Measurements from ENCODE around the gene C3AR1. TPM values are rescaled to one million over a fixed set of nuclear protein-coding genes. Genes with fewer than 3 reads are reported as not detected.

C3AR1 gene
- total RNA-seq, 2 experiments from 2014 or later: 0.94 to 0.97 TPM

DNA sequence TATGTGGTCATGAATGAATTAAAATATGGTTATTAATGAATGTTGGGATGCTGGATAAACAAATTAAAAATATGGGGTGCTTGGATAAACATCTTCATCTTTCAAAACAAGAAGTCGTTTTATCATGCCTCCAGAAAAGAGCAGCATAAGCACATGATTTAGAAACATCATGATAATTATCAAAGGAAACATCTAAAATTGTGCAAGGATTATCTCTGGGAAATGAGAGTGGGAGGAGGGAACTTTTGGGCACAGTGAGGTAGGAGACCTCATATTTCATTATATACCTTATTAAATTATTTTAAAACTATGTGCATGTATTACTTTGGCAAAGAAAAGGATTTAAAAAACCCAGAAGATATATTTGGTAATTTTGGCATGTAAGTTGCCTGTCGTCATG is 8.9 kb downstream of the C3AR1 start:
- ChIA-PET CTCF (interaction anchor here (4.6 to 4.8 kb wide), 2 partner anchors 12 to 20 kb away, joined by 18 to 27 read pairs; no protein-coding TSS in a partner anchor), POLR2A (interaction anchor here (0.6 kb wide), 1 partner anchor 55 kb away, joined by 5 read pairs; no protein-coding TSS in a partner anchor)
- Mint-ChIP-seq H3K27ac (no peak overlapping the region), H3K27me3 (no peaks in the 10 kb centered on the region), H3K4me1 (ENCODE audit: low read depth) (peaks cover 16% of the 10 kb centered on the region), H3K4me3 (no peak overlapping the region), H3K36me3 (peaks cover 10% of the 10 kb centered on the region), H3K9me3 (no peaks in the 10 kb centered on the region)
- no peak for DNase-seq
- intact Hi-C loops (cut with micrococcal nuclease): no loop called here

DNA sequence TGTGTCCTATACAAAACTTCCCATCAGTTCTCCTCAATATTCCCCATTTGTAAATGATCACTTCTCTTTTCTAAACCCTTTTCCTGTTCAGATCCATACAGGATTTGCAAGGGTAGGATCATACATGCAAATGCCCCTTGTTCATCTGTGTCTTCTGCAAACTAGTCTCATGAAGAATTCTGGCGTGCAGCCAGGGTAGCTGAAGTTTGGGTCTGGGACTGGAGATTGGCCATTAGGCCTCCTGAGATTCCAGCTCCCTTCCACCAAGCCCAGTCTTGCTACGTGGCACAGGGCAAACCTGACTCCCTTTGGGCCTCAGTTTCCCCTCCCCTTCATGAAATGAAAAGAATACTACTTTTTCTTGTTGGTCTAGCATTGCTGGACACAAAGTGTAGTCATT is 11.3 kb downstream of the C3AR1 start:
- Mint-ChIP-seq H3K4me1 (ENCODE audit: low read depth) (peaks cover 15% of the 10 kb centered on the region), H3K36me3 (peaks cover 10% of the 10 kb centered on the region), H3K9me3 (no peaks in the 10 kb centered on the region), H3K27me3 (no peaks in the 10 kb centered on the region), H3K27ac (no peak overlapping the region), H3K4me3 (no peak overlapping the region)
- POLR2A ChIA-PET: interaction anchor here (0.9 kb wide), 1 partner anchor 16 kb away, joined by 3 read pairs; no protein-coding TSS in a partner anchor
- DNase-seq: no peak
- intact Hi-C loops (cut with micrococcal nuclease): no loop called here
- CTCF ChIA-PET: interaction anchor here (0.8 to 4.8 kb wide), 3 partner anchors 9 to 23 kb away, joined by 3 to 27 read pairs (median 5); no protein-coding TSS in a partner anchor

DNA sequence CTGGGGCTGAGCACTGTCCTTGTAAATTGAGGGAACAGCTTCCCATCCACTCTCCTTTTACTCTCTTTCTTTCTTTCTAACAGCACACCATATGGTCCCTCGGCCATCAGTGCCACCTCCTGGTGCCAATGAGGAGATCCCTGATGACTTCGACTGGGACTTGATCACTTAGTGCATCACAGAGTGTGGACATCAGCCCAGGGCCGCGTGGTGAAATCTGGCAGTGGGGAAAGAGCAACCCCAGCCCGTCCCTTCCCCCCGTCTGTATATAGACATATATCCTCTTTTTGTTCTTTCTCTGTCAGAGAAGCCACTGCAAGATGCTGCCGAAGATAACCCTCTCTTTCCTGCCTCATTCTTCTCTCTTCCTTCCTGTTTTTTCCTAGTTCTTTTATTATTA is 13.5 kb downstream of the C3AR1 start:
- no peak for DNase-seq
- Mint-ChIP-seq H3K4me1 (ENCODE audit: low read depth) (peaks cover 20% of the 10 kb centered on the region), H3K27ac (no peak overlapping the region), H3K36me3 (peaks cover 24% of the 10 kb centered on the region), H3K4me3 (no peak overlapping the region), H3K9me3 (no peaks in the 10 kb centered on the region), H3K27me3 (no peaks in the 10 kb centered on the region)
- ChIA-PET CTCF (interaction anchor here (0.9 to 1.5 kb wide), 2 partner anchors 25 kb away, joined by 3 read pairs; no protein-coding TSS in a partner anchor), POLR2A (no interaction called here)
- intact Hi-C loops (cut with micrococcal nuclease): no loop called here

DNA sequence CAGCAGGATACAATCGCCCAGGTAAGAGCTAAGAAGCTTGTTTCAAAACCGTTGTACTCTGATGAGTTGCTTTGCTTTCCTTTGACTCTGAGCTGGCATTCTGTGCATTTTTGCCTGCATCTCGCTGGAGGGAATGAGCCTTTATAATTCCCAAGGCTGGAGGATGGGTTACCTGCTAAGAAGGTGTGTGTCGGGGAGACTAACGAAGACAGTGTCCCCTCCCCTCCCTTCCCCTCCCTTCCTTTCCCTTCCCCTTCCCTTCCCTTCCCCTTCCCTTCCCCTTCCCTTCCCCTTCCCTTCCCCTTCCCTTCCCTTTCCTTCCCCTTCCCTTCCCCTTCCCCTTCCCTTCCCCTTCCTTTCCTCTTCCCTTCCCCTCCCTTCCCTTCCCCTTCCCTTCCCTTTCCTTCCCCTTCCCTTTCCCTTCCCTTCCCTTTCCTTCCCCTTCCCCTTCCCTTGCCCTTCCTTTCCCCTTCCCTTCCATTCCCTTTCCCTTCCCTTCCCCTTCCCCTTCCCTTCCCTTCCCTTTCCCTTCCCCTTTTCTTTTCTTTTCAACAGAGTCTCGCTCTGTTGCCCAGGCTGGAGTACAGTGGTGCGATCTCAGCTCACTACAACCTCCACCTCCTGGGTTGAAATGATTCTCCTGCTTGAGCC is 15.4 kb downstream of the C3AR1 start:
- Mint-ChIP-seq H3K27me3 (no peaks in the 10 kb centered on the region), H3K4me1 (ENCODE audit: low read depth) (peaks cover 18% of the 10 kb centered on the region), H3K27ac (no peak overlapping the region), H3K36me3 (peaks cover 40% of the 10 kb centered on the region), H3K4me3 (no peak overlapping the region), H3K9me3 (no peaks in the 10 kb centered on the region)
- no peak for DNase-seq
- CTCF ChIA-PET: interaction anchor here (10.3 kb wide), 1 partner anchor 27 kb away, joined by 263 read pairs; no protein-coding TSS in a partner anchor
- intact Hi-C loops (cut with micrococcal nuclease): no loop called here
- POLR2A ChIA-PET: no interaction called here

- H3K9me3 Mint-ChIP-seq: no peaks in the 10 kb centered on the region
- DNase-seq: no peak
- intact Hi-C loops (cut with micrococcal nuclease): no loop called here
- H3K4me3 Mint-ChIP-seq: no peak overlapping the region
- peaks cover 43% of the 10 kb centered on the region for H3K36me3 Mint-ChIP-seq
- H3K4me1 Mint-ChIP-seq (ENCODE audit: low read depth): peaks cover 18% of the 10 kb centered on the region
- POLR2A ChIA-PET: no interaction called here
- H3K27me3 Mint-ChIP-seq: no peaks in the 10 kb centered on the region
- H3K27ac Mint-ChIP-seq: peak overlapping the region; percentile 24
- CTCF ChIA-PET: interaction anchor here (1.0 to 10.3 kb wide), 3 partner anchors 15 to 28 kb away, joined by 3 to 263 read pairs (median 3); partner anchors contain the start of gene FOXJ2
Measured at GRCh38 chr12:8048906-8049305, 17.3 kb downstream of the C3AR1 start.

GRCh38 chr12:8047842-8048241 is 18.3 kb downstream of the C3AR1 start:
- POLR2A ChIA-PET: no interaction called here
- Mint-ChIP-seq H3K4me1 (ENCODE audit: low read depth) (peaks cover 18% of the 10 kb centered on the region), H3K27me3 (no peaks in the 10 kb centered on the region), H3K9me3 (no peaks in the 10 kb centered on the region), H3K4me3 (no peak overlapping the region), H3K27ac (no peak overlapping the region), H3K36me3 (peaks cover 50% of the 10 kb centered on the region)
- intact Hi-C loops (cut with micrococcal nuclease): no loop called here
- no peak for DNase-seq
- CTCF ChIA-PET: interaction anchor here (1.1 to 10.3 kb wide), 2 partner anchors 14 to 30 kb away, joined by 3 to 263 read pairs; no protein-coding TSS in a partner anchor

DNA sequence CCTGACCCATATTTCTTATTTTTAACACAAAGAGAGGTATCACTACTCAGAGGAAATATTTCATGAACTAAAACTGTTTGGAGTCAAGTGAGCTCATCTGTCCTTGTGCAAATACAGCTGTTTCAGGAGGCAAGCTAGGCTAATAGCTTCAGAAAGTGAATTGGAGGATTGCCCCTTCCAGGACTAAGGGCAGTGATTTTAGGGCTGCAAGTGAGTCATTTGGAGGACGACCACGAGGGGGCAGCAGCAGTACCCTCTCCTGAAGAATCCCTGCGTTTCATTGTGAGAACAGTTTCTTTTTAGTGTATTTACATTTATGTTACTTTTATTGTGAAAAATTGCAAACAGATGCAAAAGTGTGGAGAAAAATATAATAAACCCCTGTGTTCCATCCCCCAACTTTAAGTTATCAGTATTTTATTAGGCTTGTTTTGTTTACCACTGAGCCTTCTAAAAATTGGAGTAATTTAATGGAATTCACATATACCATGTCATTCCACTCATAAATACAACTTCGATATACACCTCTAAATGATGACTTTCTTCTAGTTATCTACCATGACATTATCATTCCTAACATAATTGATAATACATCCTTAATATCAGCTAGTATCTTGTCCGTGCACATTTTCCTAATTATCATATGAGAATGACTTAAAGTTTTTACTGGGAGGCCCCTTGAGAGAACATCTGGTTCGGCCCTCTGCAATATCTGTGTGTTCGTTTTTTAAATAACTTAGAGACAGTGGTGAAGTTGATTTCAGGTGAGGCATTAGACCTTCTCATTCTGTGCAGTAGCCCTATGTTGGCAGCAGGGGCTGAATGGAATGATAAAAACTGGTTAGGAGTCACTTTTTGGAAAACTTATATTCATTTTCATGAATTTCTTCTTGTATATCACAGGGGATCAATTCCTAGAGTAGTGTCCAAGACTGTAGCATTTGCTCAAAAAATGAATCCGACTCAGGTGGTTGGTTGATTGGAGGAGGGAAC is 19.9 kb downstream of the C3AR1 start:
- Mint-ChIP-seq H3K36me3 (peaks cover 50% of the 10 kb centered on the region), H3K4me1 (ENCODE audit: low read depth) (peaks cover 18% of the 10 kb centered on the region), H3K27me3 (no peaks in the 10 kb centered on the region), H3K4me3 (no peak overlapping the region), H3K27ac (peak overlapping the region; percentile 45), H3K9me3 (no peaks in the 10 kb centered on the region)
- intact Hi-C loops (cut with micrococcal nuclease): loop anchor here (1.0 kb wide), 3 partner anchors 20 to 36 kb away; partner anchors contain the start of genes C3AR1 and NECAP1
- CTCF ChIA-PET: interaction anchor here (0.6 to 10.3 kb wide), 22 partner anchors 8 to 403 kb away, joined by 3 to 263 read pairs (median 5); partner anchors contain the start of genes C3AR1 and FOXJ2
- DNase-seq: peak; percentile 88
- POLR2A ChIA-PET: no interaction called here

DNA sequence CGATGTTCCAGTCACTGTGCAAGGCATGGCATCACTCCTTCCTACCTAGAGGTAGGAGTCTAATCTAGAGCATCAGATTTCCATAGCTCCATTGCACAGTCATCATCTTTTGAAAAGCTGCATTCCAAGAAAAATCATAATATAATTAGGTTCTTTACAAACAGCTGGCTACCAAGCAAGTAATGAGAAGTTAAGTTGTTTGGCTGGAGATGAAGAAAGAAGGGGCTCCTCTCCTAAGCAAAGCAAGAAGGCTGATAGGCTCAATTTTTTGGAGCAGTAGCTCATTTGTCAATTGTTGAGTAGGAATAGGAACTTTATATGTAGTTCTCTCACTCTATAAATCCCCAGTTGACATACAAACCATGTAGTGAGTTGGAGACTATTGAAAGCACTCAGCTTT is 25.4 kb downstream of the C3AR1 start:
- H3K4me3 Mint-ChIP-seq: no peak overlapping the region
- peaks cover 35% of the 10 kb centered on the region for H3K4me1 Mint-ChIP-seq (ENCODE audit: low read depth)
- no peaks in the 10 kb centered on the region for H3K9me3 Mint-ChIP-seq
- H3K27me3 Mint-ChIP-seq: no peaks in the 10 kb centered on the region
- no peak overlapping the region for H3K27ac Mint-ChIP-seq
- intact Hi-C loops (cut with micrococcal nuclease): no loop called here
- no peak for DNase-seq
- POLR2A ChIA-PET: interaction anchor here (0.6 to 1.2 kb wide), 3 partner anchors 25 to 82 kb away, joined by 3 read pairs; partner anchors contain the start of gene C3AR1
- H3K36me3 Mint-ChIP-seq: peaks cover 35% of the 10 kb centered on the region
- CTCF ChIA-PET: interaction anchor here (10.3 kb wide), 1 partner anchor 37 kb away, joined by 263 read pairs; no protein-coding TSS in a partner anchor

- peak overlapping the region; percentile 40 for H3K4me3 Mint-ChIP-seq
- H3K27ac Mint-ChIP-seq: no peak overlapping the region
- peak; percentile 59 for DNase-seq
- intact Hi-C loops (cut with micrococcal nuclease): no loop called here
- ChIA-PET CTCF (interaction anchor here (1.2 to 3.5 kb wide), 3 partner anchors 11 to 205 kb away, joined by 3 to 25 read pairs (median 4); no protein-coding TSS in a partner anchor), POLR2A (interaction anchor here (0.8 to 1.4 kb wide), 5 partner anchors 11 to 42 kb away, joined by 3 to 6 read pairs (median 3); no protein-coding TSS in a partner anchor)
- no peaks in the 10 kb centered on the region for H3K9me3 Mint-ChIP-seq
- no peaks in the 10 kb centered on the region for H3K27me3 Mint-ChIP-seq
- peaks cover 54% of the 10 kb centered on the region for H3K4me1 Mint-ChIP-seq (ENCODE audit: low read depth)
- peaks cover 25% of the 10 kb centered on the region for H3K36me3 Mint-ChIP-seq
Measured at GRCh38 chr12:8038659-8039114, 27.5 kb downstream of the C3AR1 start.

GRCh38 chr12:8037947-8038346 is 28.2 kb downstream of the C3AR1 start:
- Mint-ChIP-seq H3K27me3 (no peaks in the 10 kb centered on the region), H3K4me1 (ENCODE audit: low read depth) (peaks cover 59% of the 10 kb centered on the region), H3K36me3 (peaks cover 20% of the 10 kb centered on the region), H3K9me3 (no peaks in the 10 kb centered on the region), H3K27ac (no peak overlapping the region), H3K4me3 (peak overlapping the region; percentile 40)
- POLR2A ChIA-PET: interaction anchor here (0.8 to 1.4 kb wide), 4 partner anchors 10 to 43 kb away, joined by 3 to 6 read pairs (median 3); no protein-coding TSS in a partner anchor
- CTCF ChIA-PET: interaction anchor here (1.2 to 3.5 kb wide), 5 partner anchors 9 to 204 kb away, joined by 3 to 25 read pairs (median 5); no protein-coding TSS in a partner anchor
- intact Hi-C loops (cut with micrococcal nuclease): no loop called here
- no peak for DNase-seq

- Mint-ChIP-seq H3K27ac (no peak overlapping the region), H3K36me3 (peaks cover 17% of the 10 kb centered on the region), H3K4me3 (peak overlapping the region; percentile 13), H3K9me3 (no peaks in the 10 kb centered on the region), H3K4me1 (ENCODE audit: low read depth) (peaks cover 59% of the 10 kb centered on the region), H3K27me3 (no peaks in the 10 kb centered on the region)
- ChIA-PET POLR2A (no interaction called here), CTCF (interaction anchor here (1.4 to 3.5 kb wide), 3 partner anchors 10 to 104 kb away, joined by 5 to 25 read pairs (median 5); no protein-coding TSS in a partner anchor)
- DNase-seq: no peak
- intact Hi-C loops (cut with micrococcal nuclease): no loop called here
Measured at GRCh38 chr12:8037046-8037663, 29.0 kb downstream of the C3AR1 start.
